Neural cell (in vitro differentiated cells): ENCODE results near the gene ADM2.

Experiments used
- EZH2 ChIP-seq: fragments of 200-600, 300-800 bp; shearing (Covaris generic), sonication (generic); IDR thresholded peaks from 2 replicates; pipeline ENCODE4 v1.6.1; 2014; ENCODE audit warnings: antibody characterized with exemption, low read length, borderline replicate concordance, mild to moderate bottlenecking; ENCODE audit not compliant: insufficient read depth, poor library complexity, severe bottlenecking
- POLR2AphosphoS5 ChIP-seq: IDR thresholded peaks from 2 replicates; pipeline ENCODE4 v1.6.1; 2012
- SMC3 ChIP-seq: fragments of 450-650 bp; conservative IDR thresholded peaks from 2 replicates; pipeline ENCODE4 v1.6.1; 2014; ENCODE audit warnings: antibody characterized with exemption, mild to moderate bottlenecking, moderate library complexity; ENCODE audit not compliant: poor library complexity
- TF ChIP-seq, protein P1 (sequence below): fragments of 450-650 bp; IDR thresholded peaks from 2 replicates; pipeline ENCODE4 v1.5.1; 2014; ENCODE audit warnings: antibody characterized with exemption, mild to moderate bottlenecking, moderate library complexity; ENCODE audit not compliant: poor library complexity, severe bottlenecking

DNA sequence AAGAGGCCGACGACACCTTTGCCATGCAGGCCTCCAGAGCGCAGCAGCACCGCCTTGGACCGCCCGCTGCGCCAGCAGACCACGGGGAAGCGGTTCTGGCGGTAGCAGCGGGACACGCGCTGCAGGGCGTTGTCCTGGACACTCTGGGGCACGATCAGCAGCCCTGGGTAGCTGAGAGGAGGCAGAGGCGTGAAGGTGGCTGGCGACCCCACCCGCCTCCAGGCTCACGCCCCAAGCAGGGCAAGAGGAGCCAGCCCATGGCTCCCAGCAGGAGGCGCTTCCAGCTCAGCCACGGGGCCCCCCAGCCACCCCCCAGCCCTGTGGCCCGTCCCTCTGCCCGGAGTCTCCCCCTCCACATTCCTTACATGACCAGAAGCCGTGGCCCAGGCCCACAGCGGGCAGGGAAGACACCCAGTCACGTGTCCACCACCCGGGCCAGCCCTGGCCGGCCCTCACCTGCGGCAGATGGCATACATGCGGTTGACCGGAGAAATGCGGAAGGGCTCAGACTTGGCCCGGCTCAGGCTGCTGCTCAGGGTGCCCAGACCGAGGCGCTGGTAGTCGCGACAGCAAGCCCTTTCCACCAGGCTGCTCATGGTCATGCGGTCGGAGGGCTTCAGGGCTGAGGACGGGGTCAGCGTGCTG lies 21.7 kb upstream of the ADM2 start:
- TF ChIP-seq, protein P1, sequence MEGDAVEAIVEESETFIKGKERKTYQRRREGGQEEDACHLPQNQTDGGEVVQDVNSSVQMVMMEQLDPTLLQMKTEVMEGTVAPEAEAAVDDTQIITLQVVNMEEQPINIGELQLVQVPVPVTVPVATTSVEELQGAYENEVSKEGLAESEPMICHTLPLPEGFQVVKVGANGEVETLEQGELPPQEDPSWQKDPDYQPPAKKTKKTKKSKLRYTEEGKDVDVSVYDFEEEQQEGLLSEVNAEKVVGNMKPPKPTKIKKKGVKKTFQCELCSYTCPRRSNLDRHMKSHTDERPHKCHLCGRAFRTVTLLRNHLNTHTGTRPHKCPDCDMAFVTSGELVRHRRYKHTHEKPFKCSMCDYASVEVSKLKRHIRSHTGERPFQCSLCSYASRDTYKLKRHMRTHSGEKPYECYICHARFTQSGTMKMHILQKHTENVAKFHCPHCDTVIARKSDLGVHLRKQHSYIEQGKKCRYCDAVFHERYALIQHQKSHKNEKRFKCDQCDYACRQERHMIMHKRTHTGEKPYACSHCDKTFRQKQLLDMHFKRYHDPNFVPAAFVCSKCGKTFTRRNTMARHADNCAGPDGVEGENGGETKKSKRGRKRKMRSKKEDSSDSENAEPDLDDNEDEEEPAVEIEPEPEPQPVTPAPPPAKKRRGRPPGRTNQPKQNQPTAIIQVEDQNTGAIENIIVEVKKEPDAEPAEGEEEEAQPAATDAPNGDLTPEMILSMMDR, result no peak
- TF ChIP-seq POLR2AphosphoS5 (no peak), EZH2 (no peak), SMC3 (no peak)
